HG03432 (cell line): ENCODE results near the gene ZNF814.
"Not testable (repeated sequence)": the region's sequence is repeated elsewhere in the genome, so short reads cannot be mapped to it uniquely, and the experiment has no call there.

ENCODE experiments used
- ATAC-seq: cut with Tn5 transposase; IDR thresholded peaks from one replicate; pipeline ENCODE4 v1.9.1; 2021; ENCODE audit warnings: mild to moderate bottlenecking, moderate library complexity; ENCODE audit not compliant: unreplicated experiment

ZNF814 gene

GRCh38 chr19:57888560-57889231 is at the start of gene ZNF814:
ZNF814 (minus strand) TSS chr19:57889037; CDS start chr19:57888802, 235 bp downstream.
- ATAC-seq = peak; percentile 89

GRCh38 chr19:57935731-57936130 is 46.9 kb upstream of the ZNF814 start:
- no peak for ATAC-seq

- ATAC-seq = peak; percentile 81
These were observed 46.2 kb upstream of the ZNF814 start, which contains the start of gene ZNF418 for GRCh38 chr19:57934820-57935665. ZNF418 (minus strand) TSS chr19:57935402; CDS start chr19:57933822, 1,580 bp downstream.

GRCh38 chr19:57927587-57927986 is 38.8 kb upstream of the ZNF814 start:
- ATAC-seq = no peak

GRCh38 chr19:57916168-57916995 is 27.5 kb upstream of the ZNF814 start, which contains the start of gene ZNF417:
ZNF417 (minus strand) TSS chr19:57916592; CDS start chr19:57916411, 181 bp downstream.
- peak; percentile 96 for ATAC-seq

GRCh38 chr19:57914531-57914930 is 25.7 kb upstream of the ZNF814 start:
- no peak for ATAC-seq

- ATAC-seq = no peak
These were observed 18.6 kb upstream of the ZNF814 start for GRCh38 chr19:57907394-57907793.

GRCh38 chr19:57905258-57905657 is 16.4 kb upstream of the ZNF814 start:
- ATAC-seq = no peak

- ATAC-seq = no peak
These were observed 14.9 kb upstream of the ZNF814 start for GRCh38 chr19:57903618-57904184.

- ATAC-seq = no peak
These were observed 11.5 kb upstream of the ZNF814 start for GRCh38 chr19:57900311-57900710.

GRCh38 chr19:57890706-57891105 is 1.9 kb upstream of the ZNF814 start:
- not testable (repeated sequence) for ATAC-seq

- peak; percentile 17 for ATAC-seq
These were observed 704 bp downstream of the ZNF814 start for GRCh38 chr19:57888107-57888559.

GRCh38 chr19:57887195-57887941 is 1.5 kb downstream of the ZNF814 start:
- ATAC-seq = no peak

GRCh38 chr19:57886046-57886445 is 2.8 kb downstream of the ZNF814 start:
- ATAC-seq = no peak

- not testable (repeated sequence) for ATAC-seq
These were observed 14.7 kb downstream of the ZNF814 start for GRCh38 chr19:57873883-57874799.

- ATAC-seq = no peak
These were observed 16.4 kb downstream of the ZNF814 start for GRCh38 chr19:57872450-57872849.

- ATAC-seq = no peak
These were observed 18.6 kb downstream of the ZNF814 start for GRCh38 chr19:57870225-57870624.

- ATAC-seq = not testable (repeated sequence)
These were observed 19.2 kb downstream of the ZNF814 start for GRCh38 chr19:57869655-57870054.
